GM12872 (cell line): Measurements from ENCODE around the gene YPEL4.

ENCODE experiments used
- CTCF ChIP-seq: IDR thresholded peaks from 3 replicates; pipeline ENCODE4 v1.5.1; 2011; ENCODE audit warnings: low read depth, mild to moderate bottlenecking, low read length, moderate library complexity; ENCODE audit not compliant: insufficient read depth

Gene YPEL4

GRCh38 chr11:57641011-57641807, 8.5 kb downstream of the YPEL4 start:
- peak; percentile 60 for TF ChIP-seq CTCF

GRCh38 chr11:57640068-57640800, 9.5 kb downstream of the YPEL4 start:
- TF ChIP-seq CTCF, result no peak

- no peak for TF ChIP-seq CTCF
Observed at GRCh38 chr11:57639321-57640067, 10.2 kb downstream of the YPEL4 start.

GRCh38 chr11:57638811-57639320, 10.8 kb downstream of the YPEL4 start:
- TF ChIP-seq CTCF, result no peak

GRCh38 chr11:57638005-57638781, 11.5 kb downstream of the YPEL4 start:
- TF ChIP-seq CTCF, result no peak

- no peak for TF ChIP-seq CTCF
Observed at GRCh38 chr11:57637626-57638004, 12.1 kb downstream of the YPEL4 start.
